Common myeloid progenitor, CD34-positive (primary cell): ENCODE measurements around the gene PRSS21.

Experiments used
- CTCF ChIA-PET: fragments of 350-600 bp; sonication (Branson Sonifier 250); formaldehyde crosslinking; loops from one replicate; lab custom pipeline; 2021; ENCODE audit warnings: antibody characterized with exemption; lab: Charles Lee
- POLR2A ChIA-PET: fragments of 350-600 bp; sonication (Branson Sonifier 250); formaldehyde crosslinking; loops from one replicate; lab custom pipeline; 2021; ENCODE audit warnings: antibody characterized with exemption; lab: Charles Lee
- DNase-seq, 3 donors: peaks; one replicate each; pipeline versions ENCODE4 v3.0.0 to v3.0.0-alpha.2; 2013
- H3K27ac ChIP-seq, 2 experiments: 1 replicate in 1 of 2; 2 replicates in 1 of 2; pipeline ENCODE4 v1.7.0; 2013; ENCODE audit warnings: inconsistent platforms in 2 of 2, low read length in 2 of 2, mild to moderate bottlenecking in 2 of 2, low read depth in 1 of 2, moderate library complexity in 1 of 2; ENCODE audit not compliant: severe bottlenecking in 2 of 2, insufficient read depth in 1 of 2, poor library complexity in 1 of 2
- H3K27me3 ChIP-seq, 5 experiments: replicated peaks in 2 of 5; 1 replicate in 3 of 5; 2 replicates in 2 of 5; pipeline versions ENCODE4 v1.6.1 to v1.7.0; 2013; ENCODE audit warnings: low read length in 4 of 5, mild to moderate bottlenecking in 2 of 5, moderate library complexity in 2 of 5, inconsistent platforms in 1 of 5; ENCODE audit not compliant: insufficient read depth in 5 of 5, control insufficient read depth in 4 of 5
- H3K36me3 ChIP-seq, 4 experiments: 1 replicate in 2 of 4; 2 replicates in 2 of 4; pipeline versions ENCODE4 v1.6.1 to v1.7.0; 2013; ENCODE audit warnings: low read length in 3 of 4, control low read depth in 1 of 4, mild to moderate bottlenecking in 1 of 4; ENCODE audit not compliant: control insufficient read depth in 4 of 4, insufficient read depth in 4 of 4
- H3K4me1 ChIP-seq, 4 experiments: 1 replicate in 3 of 4; 2 replicates in 1 of 4; pipeline versions ENCODE4 v1.6.1 to v1.7.1; 2013; ENCODE audit warnings: low read length in 3 of 4, mild to moderate bottlenecking in 3 of 4, control low read depth in 1 of 4, inconsistent platforms in 1 of 4, moderate library complexity in 1 of 4; ENCODE audit not compliant: control insufficient read depth in 4 of 4, insufficient read depth in 4 of 4; ENCODE audit errors: control extremely low read depth in 1 of 4
- H3K4me3 ChIP-seq, 7 experiments: 1 replicate in 4 of 7; 2 replicates in 3 of 7; pipeline versions ENCODE4 v1.5.1 to v1.7.0; 2013; ENCODE audit warnings: mild to moderate bottlenecking in 7 of 7, low read length in 6 of 7, moderate library complexity in 6 of 7, inconsistent platforms in 2 of 7, low read depth in 2 of 7, control low read depth in 1 of 7; ENCODE audit not compliant: insufficient read depth in 4 of 7, control insufficient read depth in 1 of 7; ENCODE audit errors: extremely low read depth in 1 of 7
- H3K9me3 ChIP-seq, 5 experiments: 1 replicate in 4 of 5; 2 replicates in 1 of 5; pipeline versions ENCODE4 v1.6.1 to v1.7.1; 2013; ENCODE audit warnings: low read length in 4 of 5, mild to moderate bottlenecking in 2 of 5, inconsistent platforms in 1 of 5, low read depth in 1 of 5, moderate library complexity in 1 of 5; ENCODE audit not compliant: control insufficient read depth in 4 of 5, insufficient read depth in 2 of 5; ENCODE audit errors: control extremely low read depth in 1 of 5
- WGBS: methylation state at CpG from one replicate; pipeline ENCODE4 v1.1.5; 2013; ENCODE audit not compliant: insufficient coverage; 5-methylcytosine and 5-hydroxymethylcytosine counted together

PRSS21 gene

GRCh38 chr16:2771496-2772402 is 45.3 kb upstream of the PRSS21 start:
- ChIA-PET CTCF (no interaction called here), POLR2A (interaction anchor here (0.6 kb wide), 1 partner anchor 13 kb away, joined by 3 read pairs; no protein-coding TSS in a partner anchor)
- DNase-seq: no peak
- H3K36me3 ChIP-seq: peaks cover 20 to 84% (median 59%) of the 10 kb centered on the region in 4 experiments
- H3K4me3 ChIP-seq: no peak overlapping the region
- H3K27ac ChIP-seq: no peak overlapping the region
- 91% methylated on average over 17 of the region's 18 CpGs for WGBS
- peaks cover 0 to 14% (median 12%) of the 10 kb centered on the region in 4 experiments for H3K4me1 ChIP-seq
- no peaks in the 10 kb centered on the region for H3K9me3 ChIP-seq
- no peaks in the 10 kb centered on the region for H3K27me3 ChIP-seq

- Histone ChIP-seq H3K4me1 (peaks cover 0 to 22% (median 19%) of the 10 kb centered on the region in 4 experiments), H3K27ac (no peak overlapping the region), H3K9me3 (no peaks in the 10 kb centered on the region), H3K36me3 (peaks cover 16 to 68% (median 45%) of the 10 kb centered on the region in 4 experiments), H3K27me3 (no peaks in the 10 kb centered on the region), H3K4me3 (no peak overlapping the region)
- DNase-seq: no peak
- WGBS: 94% methylated on average over 6 of the region's 12 CpGs
- POLR2A ChIA-PET: no interaction called here
- CTCF ChIA-PET: interaction anchor here (0.8 to 1.4 kb wide), 4 partner anchors 9 to 20 kb away, joined by 3 to 6 read pairs (median 4); no protein-coding TSS in a partner anchor
Observed at GRCh38 chr16:2773188-2773968, 43.7 kb upstream of the PRSS21 start.

- Histone ChIP-seq H3K4me3 (no peak overlapping the region), H3K36me3 (peaks cover 14 to 63% (median 38%) of the 10 kb centered on the region in 4 experiments), H3K27ac (peak overlapping the region in 1 of 2 experiments; percentile 18), H3K4me1 (peaks cover 0 to 28% (median 27%) of the 10 kb centered on the region in 4 experiments), H3K9me3 (no peaks in the 10 kb centered on the region), H3K27me3 (no peaks in the 10 kb centered on the region)
- 74% methylated on average over 5 of the region's 7 CpGs for WGBS
- CTCF ChIA-PET: interaction anchor here (1.1 to 1.4 kb wide), 3 partner anchors 10 to 21 kb away, joined by 3 to 6 read pairs (median 5); no protein-coding TSS in a partner anchor
- DNase-seq: no peak
- POLR2A ChIA-PET: no interaction called here
Observed at GRCh38 chr16:2774161-2774891, 42.7 kb upstream of the PRSS21 start.

- no peak for DNase-seq
- POLR2A ChIA-PET: no interaction called here
- H3K4me3 ChIP-seq: peak overlapping the region in 1 of 7 experiments; percentile 22
- H3K9me3 ChIP-seq: no peaks in the 10 kb centered on the region
- H3K36me3 ChIP-seq: peaks cover 12 to 54% (median 32%) of the 10 kb centered on the region in 4 experiments
- H3K4me1 ChIP-seq: peaks cover 0 to 29% (median 27%) of the 10 kb centered on the region in 4 experiments
- CTCF ChIA-PET: interaction anchor here (0.6 to 1.0 kb wide), 2 partner anchors 10 to 19 kb away, joined by 3 read pairs; no protein-coding TSS in a partner anchor
- no peak overlapping the region for H3K27ac ChIP-seq
- no peaks in the 10 kb centered on the region for H3K27me3 ChIP-seq
- 86% methylated on average over 6 of the region's 7 CpGs for WGBS
Observed at GRCh38 chr16:2775131-2775716, 41.8 kb upstream of the PRSS21 start.

GRCh38 chr16:2775765-2776499 is 41.1 kb upstream of the PRSS21 start:
- H3K27ac ChIP-seq: peak overlapping the region in 1 of 2 experiments; percentile 77
- peaks cover 0 to 29% (median 27%) of the 10 kb centered on the region in 4 experiments for H3K4me1 ChIP-seq
- no peaks in the 10 kb centered on the region for H3K27me3 ChIP-seq
- no peak for DNase-seq
- H3K4me3 ChIP-seq: peak overlapping the region; percentile 56 to 96 (median 88)
- peaks cover 12 to 46% (median 26%) of the 10 kb centered on the region in 4 experiments for H3K36me3 ChIP-seq
- WGBS: 72% methylated on average over 11 of the region's 11 CpGs
- ChIA-PET CTCF (interaction anchor here (0.6 to 1.0 kb wide), 2 partner anchors 10 to 19 kb away, joined by 3 read pairs; no protein-coding TSS in a partner anchor), POLR2A (interaction anchor here (0.6 kb wide), 1 partner anchor 811 kb away, joined by 3 read pairs; the partner anchor contains the start of gene RPS2)
- H3K9me3 ChIP-seq: no peaks in the 10 kb centered on the region
